Bronchial epithelial cell (primary cell): ENCODE data around the gene DECR2. TPM values are rescaled to one million over a fixed set of nuclear protein-coding genes. Genes with fewer than 3 reads are reported as not detected.

Experiments
- DNase-seq: peaks from one replicate; pipeline ENCODE4 v3.0.0-alpha.2; 2010; ENCODE audit warnings: low read depth
- FAIRE-seq: peaks from 2 replicates; lab custom pipeline; 2011; peaks lifted over from hg19 to GRCh38; lab: Jason Lieb, UNC
- H3K27me3 ChIP-seq: 2 replicates; pipeline ENCODE4 v1.5.1; 2011; ENCODE audit warnings: low read length; ENCODE audit not compliant: control insufficient read depth, insufficient read depth
- H3K36me3 ChIP-seq: 2 replicates; pipeline ENCODE4 v1.5.1; 2011; ENCODE audit warnings: low read length; ENCODE audit not compliant: control insufficient read depth, insufficient read depth
- H3K4me3 ChIP-seq: 2 replicates; pipeline ENCODE4 v1.5.1; 2011; ENCODE audit warnings: mild to moderate bottlenecking, low read depth, low read length, control low read depth
- CTCF ChIP-seq: IDR thresholded peaks from 2 replicates; pipeline ENCODE4 v1.5.1; 2011; ENCODE audit warnings: mild to moderate bottlenecking, moderate library complexity, low read length, control low read depth, inconsistent platforms; ENCODE audit not compliant: insufficient read depth, severe bottlenecking
- total RNA-seq: library from RNA; depleted of rRNA; stranded (reverse); fragments of >200 nt; gene quantifications from 2 replicates; pipeline ENCODE4 v1.2.1, GENCODE V29; 2014

Gene DECR2
- total RNA-seq, 1 donor from 2014 or later, result 3.7 TPM

- FAIRE-seq, result no peak
- Histone ChIP-seq H3K4me3 (no peak overlapping the region), H3K36me3 (peaks cover 11% of the 10 kb centered on the region), H3K27me3 (no peaks in the 10 kb centered on the region)
- no peak for DNase-seq
- TF ChIP-seq CTCF, result no peak
These were observed 28.6 kb upstream of the DECR2 start for GRCh38 chr16:373020-373598.

- Histone ChIP-seq H3K27me3 (no peaks in the 10 kb centered on the region), H3K4me3 (no peak overlapping the region), H3K36me3 (peaks cover 11% of the 10 kb centered on the region)
- no peak for TF ChIP-seq CTCF
- no peak for FAIRE-seq
- no peak for DNase-seq
These were observed 27.7 kb upstream of the DECR2 start for GRCh38 chr16:373848-374615.

- no peak for TF ChIP-seq CTCF
- Histone ChIP-seq H3K27me3 (no peaks in the 10 kb centered on the region), H3K4me3 (no peak overlapping the region), H3K36me3 (peaks cover 11% of the 10 kb centered on the region)
- no peak for FAIRE-seq
- DNase-seq, result no peak
These were observed 27.1 kb upstream of the DECR2 start for GRCh38 chr16:374616-374926.

GRCh38 chr16:375212-375611 is 26.5 kb upstream of the DECR2 start:
- Histone ChIP-seq H3K4me3 (no peak overlapping the region), H3K27me3 (no peaks in the 10 kb centered on the region), H3K36me3 (peaks cover 11% of the 10 kb centered on the region)
- no peak for FAIRE-seq
- no peak for TF ChIP-seq CTCF
- DNase-seq, result no peak

GRCh38 chr16:375927-376816 is 25.5 kb upstream of the DECR2 start:
- Histone ChIP-seq H3K4me3 (no peak overlapping the region), H3K36me3 (peaks cover 11% of the 10 kb centered on the region), H3K27me3 (no peaks in the 10 kb centered on the region)
- DNase-seq (no peak), FAIRE-seq (no peak)
- TF ChIP-seq CTCF, result no peak
